ENCODE data around the gene WHRN. TPM values are rescaled to one million over a fixed set of nuclear protein-coding genes. Genes with fewer than 3 reads are reported as not detected.

WHRN gene
- total and polyA plus RNA-seq, 2 experiments from 2014 or later = 8.3 to 8.9 TPM

- no peak overlapping the region for H3K4me3 ChIP-seq
- H3K36me3 ChIP-seq (ENCODE audit: insufficient read depth) = no peaks in the 10 kb centered on the region
- H3K27ac ChIP-seq (ENCODE audit: low read depth) = no peak overlapping the region
- H3F3A ChIP-seq (replicated peaks; ENCODE audit: low read depth) = no peaks in the 10 kb centered on the region
- Mint-ChIP-seq H3K27ac (no peak overlapping the region), H3K4me1 (peaks cover 21% of the 10 kb centered on the region), H3K4me3 (no peak overlapping the region), H3K27me3 (ENCODE audit: insufficient read depth, low read depth, poor library complexity) (peaks cover 12% of the 10 kb centered on the region), H3K36me3 (ENCODE audit: low read depth) (peaks cover 3% of the 10 kb centered on the region), H3K9me3 (peaks cover 3% of the 10 kb centered on the region; the same call in 2 of the 3 replicates)
- no peaks in the 10 kb centered on the region; the same call in 1 of the 2 replicates for H4K20me1 ChIP-seq (replicated peaks; ENCODE audit: insufficient read depth)
- DNase-seq (ENCODE audit: low spot score) (no peak), ATAC-seq (no peak)
- no peaks in the 10 kb centered on the region for H3K9me2 ChIP-seq (ENCODE audit: insufficient read depth)
- H2AFZ ChIP-seq = no peak overlapping the region
- no peak overlapping the region for H3K4me2 ChIP-seq
- TF ChIP-seq EZH2phosphoT487 (IDR thresholded peaks at IDR 0.05; ENCODE audit: unreplicated experiment) (no peak), REST (IDR thresholded peaks at IDR 0.05; ENCODE audit: unreplicated experiment) (no peak), CREB1 (CRISPR knock-in tag; IDR thresholded peaks at IDR 0.05; ENCODE audit: low read depth) (no peak), ZNF462 (CRISPR knock-in tag; IDR thresholded peaks at IDR 0.05) (no peak), JUNB (IDR thresholded peaks at IDR 0.05; ENCODE audit: unreplicated experiment) (no peak), ZNF114 (CRISPR knock-in tag; IDR thresholded peaks at IDR 0.05) (no peak), STAT1 (IDR thresholded peaks at IDR 0.05; ENCODE audit: unreplicated experiment) (no peak), ZNF331 (CRISPR knock-in tag; IDR thresholded peaks at IDR 0.05; ENCODE audit: low read depth) (no peak), NANOG (IDR thresholded peaks at IDR 0.05; ENCODE audit: borderline replicate concordance) (no peak), CTCF (conservative IDR thresholded peaks at IDR 0.05; ENCODE audit: low read depth in 2 of 2) (no peak), EZH2 (IDR thresholded peaks at IDR 0.05; ENCODE audit: low read depth, unreplicated experiment) (no peak), ETS1 (IDR thresholded peaks at IDR 0.05) (no peak), POLR2AphosphoS5 (IDR thresholded peaks at IDR 0.05; ENCODE audit: low read depth) (no peak)
- H3K27me3 ChIP-seq (ENCODE audit: insufficient read depth) = no peaks in the 10 kb centered on the region
- H3K4me1 ChIP-seq (ENCODE audit: insufficient read depth) = peaks cover 8% of the 10 kb centered on the region
- H3K79me2 ChIP-seq (replicated peaks; ENCODE audit: insufficient read depth) = no peaks in the 10 kb centered on the region
These were observed 39.9 kb downstream of the WHRN start for GRCh38 chr9:114465417-114465816.

Data from GM23338 (cell line).